ENCODE measurements around the gene PPFIBP2. TPM values are rescaled to one million over a fixed set of nuclear protein-coding genes. Genes with fewer than 3 reads are reported as not detected.

Gene PPFIBP2
- total RNA-seq, 1 donor from 2014 or later, result 64.1 TPM

DNA sequence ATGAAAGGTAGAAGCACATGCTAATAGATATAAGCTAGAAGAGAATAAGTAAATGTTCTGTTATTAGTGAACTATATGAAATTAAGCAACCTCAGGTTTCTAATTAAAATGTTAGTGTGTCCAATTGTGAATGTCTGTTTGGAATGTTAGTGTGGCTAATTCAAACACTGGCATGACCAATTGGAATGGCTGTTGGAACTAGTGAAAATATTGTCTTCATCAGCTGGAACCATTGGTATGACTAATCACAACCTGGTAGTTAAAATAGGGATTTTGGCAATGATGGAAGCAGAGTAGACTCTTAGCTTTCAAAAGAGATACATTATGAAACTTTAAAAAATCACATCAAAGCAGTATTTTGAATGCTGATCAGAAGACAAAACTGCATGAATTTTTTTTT, 92.7 kb downstream of the PPFIBP2 start:
- Mint-ChIP-seq H3K4me1 (ENCODE audit: low read depth) (peaks cover 26% of the 10 kb centered on the region), H3K27me3 (no peaks in the 10 kb centered on the region), H3K4me3 (ENCODE audit: low read depth) (no peak overlapping the region), H3K36me3 (ENCODE audit: insufficient read depth) (peaks cover 1% of the 10 kb centered on the region), H3K9me3 (ENCODE audit: low read depth) (no peaks in the 10 kb centered on the region), H3K27ac (no peak overlapping the region)
- no peak for DNase-seq (ENCODE audit: low spot score, unreplicated experiment)
- TF ChIP-seq, protein P1, sequence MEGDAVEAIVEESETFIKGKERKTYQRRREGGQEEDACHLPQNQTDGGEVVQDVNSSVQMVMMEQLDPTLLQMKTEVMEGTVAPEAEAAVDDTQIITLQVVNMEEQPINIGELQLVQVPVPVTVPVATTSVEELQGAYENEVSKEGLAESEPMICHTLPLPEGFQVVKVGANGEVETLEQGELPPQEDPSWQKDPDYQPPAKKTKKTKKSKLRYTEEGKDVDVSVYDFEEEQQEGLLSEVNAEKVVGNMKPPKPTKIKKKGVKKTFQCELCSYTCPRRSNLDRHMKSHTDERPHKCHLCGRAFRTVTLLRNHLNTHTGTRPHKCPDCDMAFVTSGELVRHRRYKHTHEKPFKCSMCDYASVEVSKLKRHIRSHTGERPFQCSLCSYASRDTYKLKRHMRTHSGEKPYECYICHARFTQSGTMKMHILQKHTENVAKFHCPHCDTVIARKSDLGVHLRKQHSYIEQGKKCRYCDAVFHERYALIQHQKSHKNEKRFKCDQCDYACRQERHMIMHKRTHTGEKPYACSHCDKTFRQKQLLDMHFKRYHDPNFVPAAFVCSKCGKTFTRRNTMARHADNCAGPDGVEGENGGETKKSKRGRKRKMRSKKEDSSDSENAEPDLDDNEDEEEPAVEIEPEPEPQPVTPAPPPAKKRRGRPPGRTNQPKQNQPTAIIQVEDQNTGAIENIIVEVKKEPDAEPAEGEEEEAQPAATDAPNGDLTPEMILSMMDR (IDR thresholded peaks at IDR 0.05; ENCODE audit: unreplicated experiment), result no peak

DNA sequence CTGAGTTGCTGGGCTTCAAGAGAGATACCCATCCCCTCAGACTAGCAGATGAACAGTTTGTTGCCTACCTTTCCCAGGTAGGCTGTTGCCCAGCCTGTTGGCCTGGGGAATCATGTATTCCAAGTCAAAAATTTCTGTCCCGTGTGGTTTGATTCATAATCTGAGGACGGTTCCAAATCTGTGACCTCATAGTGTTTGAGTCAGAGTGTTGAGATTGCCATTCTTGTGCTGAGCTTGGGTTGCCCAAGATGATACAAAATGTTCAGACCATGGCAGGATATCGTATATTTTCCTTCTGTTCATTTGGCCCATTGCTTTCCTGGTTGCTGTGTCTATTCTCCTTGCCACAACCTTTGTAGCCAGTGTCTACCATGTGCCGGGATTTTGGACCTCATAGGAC, 95.2 kb downstream of the PPFIBP2 start:
- no peak for DNase-seq (ENCODE audit: low spot score, unreplicated experiment)
- Mint-ChIP-seq H3K27ac (peak overlapping the region; percentile 24), H3K4me1 (ENCODE audit: low read depth) (peaks cover 51% of the 10 kb centered on the region), H3K36me3 (ENCODE audit: insufficient read depth) (peaks cover 3% of the 10 kb centered on the region), H3K9me3 (ENCODE audit: low read depth) (no peaks in the 10 kb centered on the region), H3K4me3 (ENCODE audit: low read depth) (no peak overlapping the region), H3K27me3 (no peaks in the 10 kb centered on the region)
- TF ChIP-seq, protein P1 (IDR thresholded peaks at IDR 0.05; ENCODE audit: unreplicated experiment), result no peak

DNA sequence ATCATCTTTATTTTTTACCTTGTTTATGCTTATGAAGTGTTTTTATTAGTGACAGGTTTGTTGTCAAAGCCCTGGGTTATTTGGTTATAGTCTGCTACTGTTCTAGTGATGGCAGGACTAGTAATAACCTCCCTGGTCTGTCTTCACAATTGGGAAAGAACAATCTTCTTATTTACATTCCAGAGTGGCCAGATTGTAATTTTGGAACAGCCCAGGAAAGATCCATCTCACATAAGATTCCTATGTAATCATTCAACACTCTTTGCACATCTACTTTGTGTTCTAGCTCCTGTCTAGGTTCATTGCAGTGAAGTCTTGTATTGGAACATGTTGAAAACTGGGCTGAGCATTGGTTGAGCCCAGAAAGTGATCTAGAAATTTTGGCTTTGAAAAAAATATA, 95.7 kb downstream of the PPFIBP2 start:
- Mint-ChIP-seq H3K36me3 (ENCODE audit: insufficient read depth) (peaks cover 4% of the 10 kb centered on the region), H3K4me1 (ENCODE audit: low read depth) (peaks cover 54% of the 10 kb centered on the region)
- TF ChIP-seq, protein P1 (IDR thresholded peaks at IDR 0.05; ENCODE audit: unreplicated experiment), result no peak

DNA sequence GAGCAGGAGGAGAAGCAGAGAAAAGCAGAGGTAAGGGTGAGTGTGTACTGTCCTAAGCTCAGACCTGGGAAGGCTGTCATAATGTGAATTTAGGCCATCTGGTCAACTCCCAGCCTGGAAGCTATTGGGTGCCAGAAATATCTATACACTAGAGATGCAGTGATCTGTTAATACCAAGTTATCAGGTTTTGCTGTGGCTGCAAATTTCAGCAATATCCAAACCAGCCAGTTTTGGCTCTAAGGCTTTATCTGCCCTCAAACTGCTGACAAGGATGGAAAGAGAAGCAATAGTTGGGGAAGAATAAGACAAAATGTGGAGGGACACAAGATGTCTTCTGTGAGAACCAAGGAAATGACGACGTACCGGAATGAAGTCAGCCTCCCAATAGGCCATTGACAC, 96.6 kb downstream of the PPFIBP2 start:
- H3K9me3 Mint-ChIP-seq (ENCODE audit: low read depth), result no peaks in the 10 kb centered on the region
- no peak overlapping the region for H3K4me3 Mint-ChIP-seq (ENCODE audit: low read depth)
- H3K4me1 Mint-ChIP-seq (ENCODE audit: low read depth), result peaks cover 57% of the 10 kb centered on the region
- TF ChIP-seq, protein P1 (IDR thresholded peaks at IDR 0.05; ENCODE audit: unreplicated experiment), result no peak
- peak overlapping the region; percentile 78 for H3K27ac Mint-ChIP-seq
- DNase-seq (ENCODE audit: low spot score, unreplicated experiment), result no peak
- H3K36me3 Mint-ChIP-seq (ENCODE audit: insufficient read depth), result peaks cover 6% of the 10 kb centered on the region
- H3K27me3 Mint-ChIP-seq, result no peaks in the 10 kb centered on the region

More for the DNA sequence above, 95.7 kb downstream of the PPFIBP2 start:
- H3K4me3 Mint-ChIP-seq (ENCODE audit: low read depth), result peak overlapping the region; percentile 11
- no peak for DNase-seq (ENCODE audit: low spot score, unreplicated experiment)
- H3K27ac Mint-ChIP-seq, result no peak overlapping the region
- H3K27me3 Mint-ChIP-seq, result no peaks in the 10 kb centered on the region
- H3K9me3 Mint-ChIP-seq (ENCODE audit: low read depth), result no peaks in the 10 kb centered on the region

DNA sequence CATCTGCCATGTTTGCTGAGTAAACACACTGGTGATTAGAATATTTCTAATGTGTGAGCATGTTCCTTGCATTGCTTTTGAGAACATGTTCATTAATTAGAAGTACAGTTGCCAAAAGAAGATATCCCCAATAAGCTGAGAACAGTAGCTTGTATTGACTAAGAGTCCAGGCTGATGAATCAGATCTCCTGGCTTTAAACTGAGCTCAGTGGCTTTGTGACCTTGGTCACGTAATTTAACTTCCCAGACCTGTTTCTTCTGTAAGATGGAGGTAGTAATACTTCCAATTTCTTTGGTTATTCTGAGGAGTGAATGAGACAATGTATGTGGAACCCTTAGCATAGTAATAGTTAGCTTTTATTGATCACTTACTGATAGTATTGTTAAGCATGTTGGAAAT, 97.6 kb downstream of the PPFIBP2 start:
- H3K36me3 Mint-ChIP-seq (ENCODE audit: insufficient read depth), result peaks cover 13% of the 10 kb centered on the region
- H3K4me3 Mint-ChIP-seq (ENCODE audit: low read depth), result no peak overlapping the region
- H3K27ac Mint-ChIP-seq, result peak overlapping the region; percentile 92
- TF ChIP-seq, protein P1 (IDR thresholded peaks at IDR 0.05; ENCODE audit: unreplicated experiment), result no peak
- H3K27me3 Mint-ChIP-seq, result no peaks in the 10 kb centered on the region
- DNase-seq (ENCODE audit: low spot score, unreplicated experiment), result no peak
- H3K9me3 Mint-ChIP-seq (ENCODE audit: low read depth), result no peaks in the 10 kb centered on the region
- peaks cover 62% of the 10 kb centered on the region for H3K4me1 Mint-ChIP-seq (ENCODE audit: low read depth)

Measured in progenitor cell of endocrine pancreas (in vitro differentiated cells).